Measurements from ENCODE around the gene NBAS. TPM values are rescaled to one million over a fixed set of nuclear protein-coding genes. Genes with fewer than 3 reads are reported as not detected.

NBAS gene
- total RNA-seq, 1 experiment from 2014 or later = 32.5 TPM

GRCh38 chr2:15206419-15206818 is 354.7 kb downstream of the NBAS start:
- H3K4me3 Mint-ChIP-seq = no peak overlapping the region
- no peaks in the 10 kb centered on the region for H3K23me2 ChIP-seq (ENCODE audit: insufficient read length, low read depth, low read length, poor library complexity, severe bottlenecking)

More at GRCh38 chr2:15206419-15206818, 354.7 kb downstream of the NBAS start:
- peaks cover 12 to 14% (median 13%) of the 10 kb centered on the region in 3 experiments; a peak in 6 of 7 replicates for H3K36me3 Mint-ChIP-seq (ENCODE audit: insufficient read depth in 1 of 3, low read depth in 3 of 3)
- H3K27ac Mint-ChIP-seq = 0 out of 7 replicates have a peak overlapping the region, but pooled peaks of 1 of the 3 experiments have one; percentile 15
- no peaks in the 10 kb centered on the region for H3K79me2 ChIP-seq (ENCODE audit: insufficient read depth, low read length)
- no peak overlapping the region for H3K14ac ChIP-seq (ENCODE audit: insufficient read depth, low read length)
- no peak overlapping the region for H3K9ac ChIP-seq (ENCODE audit: extremely low read depth, insufficient read length, low read length)
- H3T11ph ChIP-seq (ENCODE audit: low read length) = no peak overlapping the region
- WGBS (ENCODE audit: extremely low coverage, insufficient read length, low lambda C conversion rate) = no CpG with 5 or more reads among the region's 1 CpG
- H4K5ac ChIP-seq (ENCODE audit: insufficient read length, low read depth, low read length) = no peak overlapping the region
- H3K9me3 ChIP-seq (ENCODE audit: control insufficient read depth, low read depth, low read length) = no peaks in the 10 kb centered on the region
- no peak overlapping the region for H2BK120ac ChIP-seq (ENCODE audit: low read depth, low read length, poor library complexity, severe bottlenecking)
- no peak overlapping the region for H2BK20ac ChIP-seq (ENCODE audit: low read depth, low read length, poor library complexity, severe bottlenecking)
- no peak overlapping the region for H2BK5ac ChIP-seq (ENCODE audit: insufficient read length, low read length)
- H3K4me1 ChIP-seq (ENCODE audit: insufficient read depth, low read length) = no peaks in the 10 kb centered on the region
- H4K8ac ChIP-seq (replicated peaks; ENCODE audit: insufficient read length, low read depth, low read length) = no peak overlapping the region
- no peak overlapping the region for H2AK5ac ChIP-seq (ENCODE audit: insufficient read length, low read length)
- no peaks in the 10 kb centered on the region for H3K4me1 Mint-ChIP-seq
- H3K27ac ChIP-seq (ENCODE audit: insufficient read length, low read depth, low read length) = no peak overlapping the region
- no peak overlapping the region for H2BK15ac ChIP-seq (ENCODE audit: low read depth, low read length)
- peaks cover 0 to 3% of the 10 kb centered on the region in 2 experiments; a peak in 2 of 5 replicates for H3K9me3 Mint-ChIP-seq
- no peak for DNase-seq
- no peak overlapping the region for H3K4me2 ChIP-seq (ENCODE audit: insufficient read depth, insufficient read length, low read length)
- H4K91ac ChIP-seq (ENCODE audit: insufficient read length, low read depth, low read length) = no peak overlapping the region
- no peaks in the 10 kb centered on the region for H4K20me1 ChIP-seq (ENCODE audit: control insufficient read depth, insufficient read depth, insufficient read length)
- TF ChIP-seq CTCF (conservative IDR thresholded peaks at IDR 0.05) = no peak
- H2AFZ ChIP-seq (ENCODE audit: low read length) = no peak overlapping the region
- H2BK12ac ChIP-seq (ENCODE audit: insufficient read length, low read depth, low read length) = no peak overlapping the region
- no peaks in the 10 kb centered on the region for H3K79me1 ChIP-seq (ENCODE audit: insufficient read depth, low read depth, low read length, poor library complexity, severe bottlenecking)
- no peak overlapping the region for H3K56ac ChIP-seq (ENCODE audit: insufficient read length, low read depth, low read length)
- H3K27me3 Mint-ChIP-seq (ENCODE audit: low read depth) = no peaks in the 10 kb centered on the region
- H3K18ac ChIP-seq (ENCODE audit: insufficient read length, low read depth, low read length) = no peak overlapping the region
- no peak overlapping the region for H3K4ac ChIP-seq (ENCODE audit: low read depth, low read length)
- no peaks in the 10 kb centered on the region for H3K27me3 ChIP-seq (ENCODE audit: insufficient read depth, low read length)
- H3K23ac ChIP-seq (ENCODE audit: insufficient read length, low read depth, low read length) = no peak overlapping the region
